AG04450 (cell line): ENCODE results near the gene TMEM176B. TPM values are rescaled to one million over a fixed set of nuclear protein-coding genes. Genes with fewer than 3 reads are reported as not detected.
"Not testable (repeated sequence)": the region's sequence is repeated elsewhere in the genome, so short reads cannot be mapped to it uniquely, and the experiment has no call there.

Experiments used
- CTCF ChIA-PET: fragments of 300-600, 350-600 bp; formaldehyde crosslinking; extraction: SDS; loops from one replicate; lab custom pipeline; 2022; ENCODE audit warnings: antibody characterized with exemption, inconsistent platforms; lab: Charles Lee
- POLR2A ChIA-PET: fragments of 350-600 bp; formaldehyde crosslinking; extraction: SDS; loops from one replicate; lab custom pipeline; 2021; ENCODE audit warnings: antibody characterized with exemption, inconsistent platforms; lab: Yijun Ruan, JAX
- DNase-seq: peaks from one replicate; pipeline ENCODE4 v3.0.0-alpha.2; 2011; ENCODE audit warnings: low read depth, low spot score
- H3K27ac ChIP-seq: one replicate; pipeline ENCODE4 v1.5.1; 2012; ENCODE audit warnings: low read depth, low read length, control low read depth
- H3K27me3 ChIP-seq: one replicate; pipeline ENCODE4 v1.6.0; 2012; ENCODE audit warnings: low read length; ENCODE audit not compliant: control insufficient read depth, insufficient read depth
- H3K4me3 ChIP-seq: 2 replicates; pipeline ENCODE4 v1.5.1; 2011; ENCODE audit warnings: mild to moderate bottlenecking, low read depth, low read length, control low read depth
- H3K9me3 ChIP-seq: 2 replicates; pipeline ENCODE4 v1.5.1; 2012; ENCODE audit warnings: low read length; ENCODE audit not compliant: control insufficient read depth, insufficient read depth
- CTCF ChIP-seq: IDR thresholded peaks from 2 replicates; pipeline ENCODE4 v1.5.1; 2011; ENCODE audit warnings: low read depth, low read length, control low read depth, inconsistent platforms
- polyA plus RNA-seq: library from polyadenylated mRNA; depleted of rRNA; stranded (reverse); fragments of >200 nt; gene quantifications from 2 replicates; pipeline ENCODE4 v1.2.3, GENCODE V29; 2011

The TMEM176B gene
- polyA plus RNA-seq, 1 experiment: 2.4 TPM

DNA sequence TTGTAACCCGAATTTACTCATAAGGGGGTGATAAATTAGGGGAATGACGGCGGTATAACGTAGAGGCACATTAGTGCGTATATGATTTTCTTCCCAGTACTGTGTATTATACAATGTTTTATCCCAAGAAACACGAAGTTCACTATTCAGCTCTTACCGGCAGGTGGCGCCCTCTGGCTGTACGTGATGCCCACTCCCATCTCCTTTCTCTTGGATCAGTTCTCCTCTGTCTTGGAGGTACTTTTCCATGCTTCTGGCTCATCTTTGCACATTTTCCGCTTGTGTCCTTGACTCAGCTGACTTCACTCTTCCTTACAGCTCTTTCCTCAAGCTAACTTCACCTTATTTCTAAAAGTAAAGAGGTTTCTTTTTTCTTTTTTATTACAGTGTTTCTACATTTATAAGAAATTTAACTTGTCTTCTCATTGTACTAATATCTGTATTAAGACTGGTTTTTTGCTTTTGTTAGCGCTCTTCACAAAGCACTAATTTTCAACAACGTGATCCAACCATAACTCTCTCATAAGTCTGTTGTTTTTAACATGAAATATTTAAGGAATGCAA lies 21.3 kb downstream of the TMEM176B start:
- POLR2A ChIA-PET: no interaction called here
- Histone ChIP-seq H3K27ac (no peak overlapping the region), H3K9me3 (no peaks in the 10 kb centered on the region), H3K4me3 (no peak overlapping the region), H3K27me3 (no peaks in the 10 kb centered on the region)
- CTCF ChIA-PET: interaction anchor here (0.5 to 1.8 kb wide), 19 partner anchors 9 to 240 kb away, joined by 3 to 28 read pairs (median 5); no protein-coding TSS in a partner anchor
- peak; percentile 43 for DNase-seq
- peak; percentile 90 for TF ChIP-seq CTCF

- ChIA-PET POLR2A (no interaction called here), CTCF (interaction anchor here (0.5 to 1.8 kb wide), 18 partner anchors 8 to 240 kb away, joined by 3 to 28 read pairs (median 4); no protein-coding TSS in a partner anchor)
- Histone ChIP-seq H3K4me3 (no peak overlapping the region), H3K9me3 (no peaks in the 10 kb centered on the region), H3K27me3 (no peaks in the 10 kb centered on the region), H3K27ac (no peak overlapping the region)
- TF ChIP-seq CTCF: no peak
- no peak for DNase-seq
These were observed 22.0 kb downstream of the TMEM176B start for GRCh38 chr7:150778014-150778737.

- H3K27me3 ChIP-seq, H3K4me3 ChIP-seq, H3K27ac ChIP-seq, H3K9me3 ChIP-seq, POLR2A ChIA-PET, DNase-seq: not testable (repeated sequence)
- CTCF ChIA-PET: interaction anchor here (1.2 kb wide), 1 partner anchor 66 kb away, joined by 3 read pairs; no protein-coding TSS in a partner anchor
These were observed 26.0 kb downstream of the TMEM176B start for GRCh38 chr7:150774131-150774530.

- no peak for TF ChIP-seq CTCF
These were observed 30.4 kb downstream of the TMEM176B start for GRCh38 chr7:150769768-150770167.

GRCh38 chr7:150766334-150766709 lies 33.8 kb downstream of the TMEM176B start:
- Histone ChIP-seq H3K4me3 (no peak overlapping the region), H3K27me3 (no peaks in the 10 kb centered on the region), H3K9me3 (no peaks in the 10 kb centered on the region), H3K27ac (no peak overlapping the region)
- ChIA-PET POLR2A (no interaction called here), CTCF (interaction anchor here (0.8 kb wide), 1 partner anchor 12 kb away, joined by 3 read pairs; no protein-coding TSS in a partner anchor)
- DNase-seq: no peak
- no peak for TF ChIP-seq CTCF

More at GRCh38 chr7:150769768-150770167, 30.4 kb downstream of the TMEM176B start:
- ChIA-PET CTCF (interaction anchor here (2.3 kb wide), 1 partner anchor 9 kb away, joined by 13 read pairs; no protein-coding TSS in a partner anchor), POLR2A (no interaction called here)
- Histone ChIP-seq H3K4me3 (no peak overlapping the region), H3K27ac (no peak overlapping the region), H3K9me3 (no peaks in the 10 kb centered on the region), H3K27me3 (no peaks in the 10 kb centered on the region)
- DNase-seq: no peak
